ENCODE data around the gene BTG2.

The BTG2 gene

DNA sequence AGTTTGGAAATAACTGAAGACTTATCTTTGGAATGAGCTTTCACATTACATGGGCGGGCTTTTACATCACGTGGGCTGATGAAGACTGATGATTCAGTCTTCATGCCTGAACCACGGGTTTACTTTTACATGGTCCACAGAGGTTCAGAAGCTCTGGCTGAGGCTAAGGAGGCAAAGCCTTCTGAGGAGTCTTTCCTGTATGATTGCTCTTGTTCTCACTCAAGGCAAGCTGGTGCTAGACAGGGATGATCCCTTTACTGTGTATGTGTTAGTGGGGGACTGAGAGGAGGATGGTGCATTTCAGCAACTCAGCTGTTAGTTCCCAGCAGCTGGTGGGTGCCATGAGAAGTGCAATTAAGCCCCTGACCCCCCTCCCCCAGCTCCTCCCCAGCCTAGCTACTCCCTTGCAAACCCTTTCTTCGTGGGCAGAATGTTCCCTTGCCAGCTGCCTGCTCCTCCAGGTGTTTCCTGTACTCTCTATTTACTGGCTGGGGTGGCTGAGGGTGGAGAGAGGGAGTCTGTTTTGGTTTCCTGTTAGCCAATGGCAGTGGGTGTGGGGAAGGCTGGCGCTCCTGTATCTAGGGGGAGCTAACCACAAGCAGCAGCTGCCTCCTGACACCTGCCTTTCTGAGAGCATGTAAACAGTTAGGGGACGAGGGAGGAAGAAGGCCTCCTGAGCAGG is 15.4 kb downstream of the BTG2 start:
- peak; percentile 87 to 91 for DNase-seq

DNA sequence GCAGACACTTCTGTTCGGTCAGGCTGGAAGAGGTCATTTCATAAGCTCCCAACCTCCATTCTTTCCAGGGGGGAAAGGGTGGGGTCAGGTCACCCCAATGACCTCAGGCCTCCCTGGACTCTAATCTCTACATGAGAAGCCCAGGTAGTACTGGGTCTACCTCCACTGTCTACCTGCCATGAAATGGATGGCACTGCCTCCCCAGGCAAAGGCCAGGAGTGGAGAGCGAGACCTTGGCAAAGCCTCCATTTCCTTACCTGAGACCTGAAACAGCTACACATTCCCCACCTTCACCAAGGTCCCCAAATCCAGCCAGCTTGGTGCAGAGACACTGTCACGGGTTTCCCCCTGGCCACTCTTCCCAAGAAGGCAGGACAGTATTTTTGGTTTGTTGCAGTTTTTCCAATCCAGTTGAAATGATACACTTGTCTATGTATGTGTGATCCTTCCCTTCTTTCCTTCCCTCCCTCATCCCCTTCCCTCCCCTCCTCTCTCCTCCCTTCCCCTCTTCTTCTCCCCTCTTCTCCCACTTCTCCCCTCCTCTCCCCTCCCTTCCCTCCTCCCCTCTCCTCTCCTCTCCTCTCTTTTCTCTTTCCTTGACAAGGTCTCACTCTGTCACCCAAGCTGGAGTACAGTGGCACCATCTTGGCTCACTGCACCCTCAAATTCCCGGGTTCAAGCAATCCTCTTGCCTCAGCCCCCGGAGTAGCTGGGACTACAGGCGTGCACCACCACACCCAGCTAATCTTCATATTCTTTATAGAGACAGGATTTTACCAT is 16.1 kb downstream of the BTG2 start:
- DNase-seq: no peak

DNA sequence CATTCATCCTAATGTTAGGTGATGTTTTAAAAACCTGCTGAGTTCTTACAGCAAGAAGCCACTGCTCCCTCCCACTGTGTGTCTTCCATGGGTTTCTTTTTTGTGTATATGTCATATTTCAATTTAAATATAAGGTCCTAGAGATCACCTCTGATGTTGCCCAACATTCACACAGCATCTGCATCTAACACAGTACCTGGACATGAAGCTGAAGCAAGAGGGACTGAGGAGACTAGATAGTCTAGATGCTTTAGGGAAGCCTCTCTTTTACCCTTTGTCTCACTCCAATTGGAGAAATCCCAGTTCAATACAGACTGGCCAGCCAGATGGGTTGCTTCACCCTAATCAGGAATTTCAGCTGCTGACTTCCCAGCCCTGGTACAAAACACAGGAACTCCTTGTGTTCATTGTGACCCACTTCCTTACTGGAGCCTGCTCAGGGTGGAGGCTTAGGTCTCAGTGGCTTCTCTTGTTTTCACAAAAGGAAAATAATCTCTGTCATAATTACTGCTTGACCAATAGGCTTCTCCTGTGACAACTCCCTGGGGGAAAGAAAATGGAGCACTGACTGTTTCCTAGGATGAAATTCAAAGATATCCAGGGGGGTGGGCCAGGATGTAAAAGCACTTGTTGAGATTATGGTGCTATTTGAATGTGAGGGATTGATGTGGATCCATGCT is 17.3 kb downstream of the BTG2 start:
- DNase-seq: no peak

DNA sequence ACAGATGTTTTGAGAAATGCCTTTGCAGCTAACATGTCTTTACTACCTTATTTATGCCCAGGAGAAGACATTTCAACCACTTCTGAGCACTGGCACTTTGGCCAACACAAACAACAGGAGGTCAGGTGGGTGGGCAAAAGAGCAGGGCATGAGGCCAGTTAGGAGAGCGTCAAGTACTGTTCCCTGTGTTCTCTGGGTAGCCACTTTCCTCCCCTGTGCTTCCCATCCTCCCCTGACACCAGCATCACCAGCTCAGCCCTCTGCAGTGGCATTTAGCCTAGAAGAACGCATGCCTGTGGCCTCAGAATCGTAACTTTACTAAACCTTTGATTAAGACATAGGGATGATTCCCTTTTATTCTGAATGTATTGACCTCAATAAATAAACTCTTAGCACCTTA is 18.3 kb downstream of the BTG2 start:
- DNase-seq: no peak

DNA sequence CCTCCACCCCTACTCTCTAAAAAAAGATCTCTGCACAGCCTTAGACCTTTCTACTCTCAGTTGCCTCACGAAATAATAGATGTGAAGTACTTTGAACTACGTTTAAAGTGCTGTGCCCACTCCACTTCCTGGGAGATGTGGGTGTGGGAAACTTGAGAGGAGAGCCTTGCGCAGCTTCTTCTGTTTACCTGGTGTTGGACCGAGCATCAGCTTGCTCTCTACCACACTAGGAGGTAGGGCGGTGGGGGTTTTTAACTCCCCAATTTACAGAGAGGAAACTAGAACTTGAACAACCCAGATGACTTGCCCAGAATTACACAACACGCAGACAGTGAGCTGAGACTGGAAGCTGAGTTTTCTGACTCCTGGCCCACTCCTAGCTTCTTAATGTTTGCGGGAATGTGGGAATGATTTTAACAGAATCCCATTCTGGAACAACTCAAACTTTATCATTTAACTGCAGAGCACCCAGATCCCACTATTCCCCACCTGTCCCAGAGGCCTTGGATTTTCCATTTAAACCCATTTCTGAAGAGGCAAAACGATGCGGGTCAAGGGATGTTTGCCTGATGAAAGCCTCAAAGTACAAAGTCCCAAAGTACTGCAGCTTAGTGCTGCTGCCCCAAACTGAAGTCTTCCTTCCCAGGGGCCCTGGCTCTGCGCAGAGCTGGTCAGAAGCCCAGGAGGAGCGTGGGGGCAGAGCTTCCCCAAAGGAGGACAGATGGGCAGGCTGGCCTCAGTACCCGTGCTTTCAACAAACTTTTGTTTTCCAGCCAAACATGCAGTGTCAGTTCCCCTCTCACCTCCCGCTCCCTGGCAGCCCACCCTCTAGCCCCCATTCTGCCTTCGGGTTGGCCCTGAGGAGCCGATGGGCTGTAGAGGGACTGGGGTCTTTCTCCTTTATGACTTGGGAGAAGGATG is 19.0 kb downstream of the BTG2 start:
- DNase-seq: peak; percentile 16 to 53

DNA sequence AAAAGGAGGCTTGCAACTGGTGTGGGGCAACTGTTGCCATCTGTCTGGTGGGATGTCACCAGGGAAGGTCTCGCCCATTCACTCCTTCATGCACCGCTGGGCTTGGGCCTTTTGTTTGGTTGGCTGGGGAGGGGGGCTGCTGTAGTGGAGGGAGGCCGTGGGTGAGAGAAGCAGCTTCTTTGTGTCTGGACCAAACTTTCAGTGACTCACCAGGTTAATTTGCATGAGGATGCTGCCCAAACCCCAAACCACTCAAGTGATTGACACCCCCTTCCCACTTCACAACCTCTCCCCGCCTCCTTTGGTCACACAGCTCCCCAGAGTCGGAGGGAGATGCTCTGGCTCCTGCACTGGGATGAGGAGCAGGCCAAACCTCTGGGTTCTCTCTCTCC is 19.7 kb downstream of the BTG2 start:
- DNase-seq: no peak

DNA sequence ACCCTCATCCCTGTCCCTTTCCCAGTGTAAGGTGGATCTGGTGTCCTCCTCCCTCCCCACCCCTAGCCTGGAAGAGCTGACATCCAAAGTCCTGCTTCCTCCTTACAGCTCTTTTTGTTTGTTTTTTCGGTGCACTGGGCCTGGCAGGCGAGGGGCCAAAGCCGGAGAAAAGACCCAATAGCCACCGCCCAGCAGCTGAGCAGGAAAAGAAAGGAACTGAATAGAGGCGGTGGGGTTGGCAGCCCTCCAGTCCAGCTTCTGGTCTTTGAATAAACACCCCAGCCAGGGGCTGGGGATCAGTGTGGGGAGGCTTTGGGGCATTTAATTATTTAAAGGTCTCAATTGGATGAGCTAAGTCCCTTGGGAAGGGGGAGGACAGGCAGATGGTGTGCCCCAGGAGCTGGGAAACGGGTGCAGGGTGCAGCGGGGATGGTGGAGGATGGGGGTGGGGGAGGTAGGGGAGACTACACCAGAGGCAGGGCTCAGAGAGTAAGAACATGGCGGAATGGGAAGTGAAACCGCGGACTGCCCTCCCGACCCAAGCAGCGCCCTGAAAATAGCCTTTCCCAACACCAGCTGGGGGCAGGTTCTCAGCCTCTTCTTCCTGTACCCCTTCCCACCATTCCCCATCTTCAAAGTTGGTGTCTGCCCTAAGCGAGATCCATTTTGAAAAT is 20.2 kb downstream of the BTG2 start:
- DNase-seq: no peak

DNA sequence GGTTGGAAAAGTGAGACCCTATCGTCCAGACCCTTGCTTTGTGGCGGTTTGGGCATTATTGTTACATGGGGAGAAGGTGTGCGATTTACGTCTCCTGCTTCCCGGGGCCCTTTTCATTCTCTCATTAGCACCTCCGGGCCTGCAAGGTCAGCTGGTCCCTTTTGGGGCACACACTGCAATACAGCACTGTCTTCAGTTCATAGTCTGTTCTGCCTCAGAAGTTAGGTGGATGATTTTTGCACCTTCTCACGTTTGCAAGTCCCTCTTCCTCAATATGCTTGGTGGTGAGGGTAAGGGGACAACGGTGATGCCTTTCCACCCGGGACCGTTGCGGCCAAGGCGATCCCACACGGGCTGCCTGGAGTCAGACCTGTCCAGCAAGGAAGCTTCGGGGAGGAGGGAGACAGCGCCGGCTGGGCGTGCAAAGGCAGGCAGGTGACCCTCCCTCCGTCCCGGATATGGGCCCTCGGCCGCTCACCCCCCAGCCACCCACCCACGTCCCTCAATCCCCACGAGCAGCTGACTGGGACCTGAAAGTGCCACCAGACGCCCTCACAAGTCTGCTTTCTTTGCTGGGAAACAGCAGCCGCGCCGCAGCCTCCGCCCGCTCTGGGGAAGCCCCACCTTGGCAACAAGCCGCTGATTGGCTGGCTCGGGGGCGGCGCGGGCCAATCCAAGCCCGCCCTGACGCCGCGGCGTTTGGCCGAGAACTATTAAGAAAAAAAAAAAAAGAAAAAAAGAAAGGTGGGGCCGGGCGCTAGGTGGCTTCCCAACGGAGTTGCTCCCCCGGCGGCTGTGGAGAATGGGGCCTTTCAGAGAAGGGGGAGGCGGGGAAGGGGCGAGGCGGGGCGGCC is 21.7 kb downstream of the BTG2 start:
- peak; percentile 84 to 90 for DNase-seq

DNA sequence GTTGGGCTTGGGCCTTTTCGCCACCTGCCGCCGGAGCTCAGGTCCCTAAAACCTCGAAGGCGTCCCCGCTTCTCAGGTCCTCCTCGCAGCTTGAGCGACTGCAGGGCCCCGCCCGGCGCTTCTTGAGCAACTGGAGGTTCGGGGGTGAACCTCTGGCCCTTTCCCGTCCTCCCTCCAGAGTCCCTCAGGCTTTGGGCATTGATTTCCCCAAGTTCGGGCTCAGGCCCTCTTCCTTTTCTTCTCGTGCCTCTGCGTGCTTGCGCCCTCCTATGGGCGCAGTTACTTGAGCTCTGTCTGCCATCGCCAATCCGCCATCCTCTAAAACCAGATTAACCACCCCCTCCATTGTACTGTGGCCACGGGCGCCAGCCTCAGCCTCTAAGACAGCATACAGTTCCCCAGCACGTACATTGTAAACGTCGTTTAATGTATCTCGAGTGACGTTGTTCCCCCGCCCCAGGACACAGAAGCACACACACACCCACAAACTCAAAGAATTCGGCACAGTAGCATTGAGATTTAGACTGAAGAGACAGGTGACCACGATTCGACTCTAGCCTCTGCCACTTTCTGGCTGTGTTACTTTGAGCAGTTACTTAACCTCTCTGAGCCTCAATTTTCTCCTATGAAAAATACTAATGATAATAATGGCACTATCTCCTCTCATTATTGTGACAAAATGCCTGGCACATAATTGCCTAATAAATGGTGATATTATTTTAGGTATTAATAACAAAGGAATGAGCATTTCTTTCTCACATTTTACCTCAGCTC is 22.6 kb downstream of the BTG2 start:
- peak; percentile 84 to 90 for DNase-seq

DNA sequence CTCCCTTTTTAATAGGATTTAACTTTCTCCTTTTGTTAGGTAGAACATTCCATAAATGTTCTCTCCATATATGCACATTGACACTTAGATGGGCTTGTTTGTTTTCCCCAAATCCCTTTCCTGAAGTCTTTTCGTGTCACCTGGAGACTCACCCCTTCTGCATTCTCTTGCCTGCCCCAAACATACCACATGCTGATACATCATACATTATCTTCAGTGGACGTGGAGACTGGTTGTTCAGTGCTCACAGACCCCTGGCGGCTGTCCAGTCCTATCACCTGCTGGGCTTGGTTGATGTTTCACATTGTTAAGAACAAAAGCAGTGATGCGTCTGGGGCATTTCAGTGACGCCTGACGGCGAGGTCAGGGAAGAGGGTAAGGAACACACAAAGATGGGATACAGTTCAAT is 23.4 kb downstream of the BTG2 start:
- DNase-seq: no peak

DNA sequence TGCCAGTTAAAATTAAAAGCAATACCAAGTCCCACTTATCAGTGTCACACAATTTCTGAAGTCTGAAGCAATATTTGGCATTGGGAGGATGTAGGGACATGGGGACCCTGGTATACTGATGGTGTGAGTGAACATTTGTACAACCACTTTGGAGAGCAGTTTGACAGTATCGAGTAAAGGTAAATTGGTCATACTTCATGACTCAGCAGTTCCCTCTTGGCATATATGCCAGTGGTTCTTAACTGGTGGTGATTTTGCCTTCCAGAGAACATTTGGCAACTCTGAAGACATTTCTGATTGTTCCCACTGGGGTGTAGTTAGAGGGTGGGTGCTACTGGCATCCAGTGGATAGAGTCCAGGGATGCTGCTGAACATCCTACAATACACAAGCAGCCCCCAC is 25.9 kb downstream of the BTG2 start:
- no peak for DNase-seq

DNA sequence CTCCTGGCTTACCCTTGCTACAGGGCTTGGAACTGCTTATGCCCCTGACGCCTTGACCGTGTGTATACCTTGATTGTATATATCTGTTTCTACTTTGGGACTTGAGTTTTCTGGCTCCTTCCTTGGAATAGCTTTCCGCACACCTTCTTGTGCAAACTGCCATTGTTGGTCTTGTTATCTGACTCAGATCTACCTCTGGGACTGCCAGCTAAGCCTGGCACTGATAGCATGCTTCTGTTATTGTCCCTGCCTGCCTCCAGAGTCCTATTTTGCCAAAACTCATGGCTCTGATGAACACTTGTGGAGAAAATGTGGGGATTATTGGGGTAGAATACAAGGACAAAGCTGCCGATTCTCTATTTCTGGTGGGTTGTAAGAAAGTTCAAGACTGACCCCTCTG is 30.2 kb downstream of the BTG2 start:
- no peak for DNase-seq

DNA sequence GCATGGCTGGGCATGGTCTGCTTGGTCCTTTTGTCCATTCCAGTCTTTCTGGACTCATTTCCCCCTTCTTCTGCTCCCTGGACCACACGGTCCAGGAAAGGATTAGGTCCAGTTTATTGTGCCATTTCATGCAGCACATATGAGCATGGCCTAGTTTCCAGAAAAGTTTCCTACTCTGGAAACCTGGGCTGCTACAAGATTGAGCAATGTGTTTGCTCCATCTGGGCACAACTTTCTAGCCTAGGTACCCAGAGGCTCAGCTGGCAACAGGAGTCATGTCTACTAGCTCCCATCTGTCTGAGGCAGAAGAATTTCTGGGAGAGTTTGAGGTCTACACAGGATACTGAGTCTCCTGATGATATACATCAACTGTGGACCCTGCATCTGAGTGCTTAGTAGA is 30.8 kb downstream of the BTG2 start:
- no peak for DNase-seq

DNA sequence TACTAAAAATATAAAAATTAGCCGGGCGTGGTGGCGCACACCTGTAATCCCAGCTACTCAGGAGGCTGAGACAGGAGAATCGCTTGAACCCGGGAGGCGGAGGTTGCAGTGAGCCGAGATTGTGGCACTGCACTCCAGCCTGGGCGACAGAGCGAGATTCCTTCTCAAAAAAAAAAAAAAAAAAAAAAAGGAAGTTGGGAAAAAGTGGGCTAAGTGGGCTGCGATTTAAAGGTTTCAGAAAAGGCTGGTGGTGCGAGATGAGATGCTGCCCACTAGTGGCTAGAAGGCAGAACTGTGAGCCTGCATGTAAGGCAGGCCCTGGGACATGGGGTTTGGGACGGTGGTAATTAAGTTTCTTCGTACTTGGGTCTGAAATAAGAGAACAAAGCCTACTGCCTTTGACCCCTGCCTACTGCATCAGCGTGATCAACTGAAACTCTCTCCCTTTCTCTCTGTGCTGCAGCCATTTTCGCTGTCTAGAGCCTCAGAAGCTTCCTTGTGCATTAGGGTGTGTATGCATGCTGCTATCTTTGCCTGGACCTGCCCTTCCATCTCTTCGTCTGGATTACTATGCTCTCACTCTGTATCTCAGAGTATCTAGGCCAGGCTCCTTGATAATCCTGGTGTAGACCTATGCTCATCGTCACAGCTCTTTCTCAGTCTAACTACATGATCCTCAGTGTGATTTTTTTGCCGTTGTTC is 33.2 kb downstream of the BTG2 start:
- DNase-seq: peak; percentile 49 to 58

DNA sequence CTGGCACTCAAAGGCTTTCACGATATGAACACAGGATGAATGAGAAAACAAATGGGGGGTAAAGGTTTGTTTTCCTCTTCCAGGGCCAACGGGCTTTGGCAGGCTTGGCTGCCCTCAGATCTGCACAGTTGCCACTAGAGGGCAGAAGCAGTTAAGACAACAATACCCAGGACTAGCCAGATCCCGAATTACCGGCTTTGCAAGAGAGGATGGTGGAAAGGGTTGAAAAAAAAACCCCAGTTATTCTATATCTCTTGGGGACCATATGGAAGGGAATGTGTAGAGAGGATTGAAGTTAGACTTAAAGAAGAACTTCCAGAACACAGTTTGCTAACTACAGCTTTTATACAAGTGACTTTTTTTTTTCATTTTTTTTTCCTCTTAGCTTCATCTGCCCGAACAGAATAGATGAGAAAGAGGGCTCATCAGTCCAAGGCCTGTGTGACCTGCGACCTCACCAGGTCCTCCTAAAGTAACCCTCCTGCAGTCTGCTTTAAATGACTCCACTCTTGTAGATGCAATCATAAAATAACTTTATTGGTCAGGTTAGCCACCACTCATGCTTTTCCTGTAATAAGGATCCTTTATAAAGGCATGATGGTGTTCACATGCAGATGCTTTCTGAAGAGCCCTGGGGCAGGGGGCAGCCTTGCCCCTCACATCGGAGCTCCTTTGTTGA is 34.9 kb downstream of the BTG2 start:
- peak; percentile 72 to 75 for DNase-seq

DNA sequence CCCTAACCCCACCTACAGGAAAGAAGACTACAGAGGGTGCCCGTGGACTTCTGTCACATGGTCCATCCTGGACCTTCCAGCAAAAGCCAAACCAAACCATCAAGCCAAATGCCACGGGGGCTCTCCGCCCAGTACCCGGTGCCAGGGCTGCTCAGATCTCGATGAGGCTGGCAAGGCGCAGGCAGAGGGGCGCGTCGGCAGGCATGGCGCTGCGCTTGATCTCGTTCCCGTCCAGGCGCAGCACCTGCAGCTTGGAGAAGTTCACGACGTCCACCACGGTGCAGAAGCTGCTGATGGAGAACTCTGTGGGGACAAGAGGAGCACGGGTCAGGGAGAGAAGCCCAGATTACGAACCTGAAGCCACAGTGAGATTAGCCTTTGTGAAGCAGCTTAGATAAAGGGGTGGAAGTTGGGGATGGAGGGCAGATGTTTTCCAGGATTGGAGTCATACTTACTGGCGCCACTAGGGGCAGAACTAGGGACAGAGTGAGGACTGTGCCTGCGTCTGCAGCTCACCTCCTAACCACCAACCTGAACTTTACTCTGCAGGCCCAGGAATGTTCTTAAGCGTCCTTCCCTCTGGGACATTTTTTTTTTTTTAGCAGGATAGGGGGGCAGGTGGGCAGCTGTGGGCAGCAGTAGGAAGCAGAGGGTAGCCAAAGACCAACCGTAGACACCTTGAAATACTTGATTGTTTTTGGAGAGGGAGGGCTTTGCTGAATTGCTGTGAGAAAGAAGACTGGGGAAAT is 37.0 kb downstream of the BTG2 start:
- DNase-seq: peak; percentile 17 to 44

DNA sequence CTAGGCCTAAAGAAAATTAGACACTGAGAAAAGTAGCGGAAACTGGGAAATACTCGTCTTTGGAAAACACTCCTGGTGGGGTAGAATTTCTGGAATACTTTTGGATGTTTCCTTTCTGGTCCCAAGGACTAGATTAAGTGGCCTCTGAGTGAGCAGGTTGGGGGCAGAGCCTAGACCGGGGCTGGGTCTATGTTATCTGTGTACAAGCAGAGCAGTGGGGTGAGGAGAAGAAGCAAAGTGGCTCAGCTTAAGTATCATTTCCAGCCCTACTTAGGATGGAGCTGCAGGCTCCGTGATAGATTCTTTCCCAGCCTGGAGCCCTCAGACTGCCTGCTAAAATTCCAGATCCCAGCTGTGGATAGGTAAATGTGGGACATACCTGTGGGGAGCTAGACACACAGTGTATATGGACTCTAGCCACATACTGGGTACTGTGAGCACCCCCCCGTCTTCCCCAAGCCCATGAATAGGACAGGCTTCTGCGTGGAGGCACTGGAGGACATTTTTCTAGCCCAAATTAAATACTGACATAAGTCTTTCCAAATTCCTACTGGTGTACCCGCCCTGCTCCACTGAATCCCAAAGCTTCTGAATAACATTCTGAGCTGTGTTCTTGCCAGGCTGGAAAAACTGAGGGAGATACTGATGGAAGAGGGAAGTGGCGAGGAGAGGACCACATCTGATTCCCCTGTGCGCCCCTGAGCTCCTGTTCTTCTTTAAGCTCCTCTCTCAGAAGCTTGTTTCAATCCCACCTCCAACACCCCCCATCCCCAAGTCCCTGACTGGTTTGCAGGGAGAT is 38.8 kb downstream of the BTG2 start:
- no peak for DNase-seq

Measured in AML-193 (cell line).